ENCODE results near the gene TMEM52. TPM values are rescaled to one million over a fixed set of nuclear protein-coding genes. Genes with fewer than 3 reads are reported as not detected.

The TMEM52 gene
- total RNA-seq, 1 experiment from 2014 or later, result 4.1 TPM

GRCh38 chr1:1957533-1957961, 38.5 kb upstream of the TMEM52 start:
- TF ChIP-seq EZH2 (IDR thresholded peaks at IDR 0.05; ENCODE audit: borderline replicate concordance, low read depth, low read length, poor library complexity, severe bottlenecking) (no peak), CTCF (conservative IDR thresholded peaks at IDR 0.05; ENCODE audit: low read depth, low read length) (no peak)
- Histone ChIP-seq H3K27me3 (replicated peaks; ENCODE audit: insufficient read depth, low read depth, low read length, poor library complexity) (no peaks in the 10 kb centered on the region), H3K27ac (ENCODE audit: low read depth, low read length, poor library complexity, severe bottlenecking) (no peak overlapping the region), H3K4me1 (ENCODE audit: insufficient read depth, low read length, poor library complexity, severe bottlenecking) (peaks cover 3% of the 10 kb centered on the region), H3K9me3 (ENCODE audit: low read depth, low read length, poor library complexity, severe bottlenecking) (no peaks in the 10 kb centered on the region), H3K36me3 (ENCODE audit: insufficient read depth, low read length, poor library complexity, severe bottlenecking) (no peaks in the 10 kb centered on the region), H3K4me3 (ENCODE audit: low read depth, low read length, poor library complexity, severe bottlenecking) (no peak overlapping the region)
- intact Hi-C loops (cut with micrococcal nuclease; ENCODE audit: unreplicated experiment), result no loop called here
- ChIA-PET POLR2A (ENCODE audit: low non-redundant PET) (no interaction called here), CTCF (no interaction called here)
- no peak for DNase-seq (ENCODE audit: low spot score)
- BruUV-seq (replicated peaks), result no TSS peak

GRCh38 chr1:1956586-1957532, 37.8 kb upstream of the TMEM52 start:
- Histone ChIP-seq H3K9me3 (ENCODE audit: low read depth, low read length, poor library complexity, severe bottlenecking) (no peaks in the 10 kb centered on the region), H3K4me3 (ENCODE audit: low read depth, low read length, poor library complexity, severe bottlenecking) (no peak overlapping the region), H3K27ac (ENCODE audit: low read depth, low read length, poor library complexity, severe bottlenecking) (no peak overlapping the region), H3K36me3 (ENCODE audit: insufficient read depth, low read length, poor library complexity, severe bottlenecking) (no peaks in the 10 kb centered on the region), H3K4me1 (ENCODE audit: insufficient read depth, low read length, poor library complexity, severe bottlenecking) (peaks cover 3% of the 10 kb centered on the region), H3K27me3 (replicated peaks; ENCODE audit: insufficient read depth, low read depth, low read length, poor library complexity) (no peaks in the 10 kb centered on the region)
- TF ChIP-seq CTCF (conservative IDR thresholded peaks at IDR 0.05; ENCODE audit: low read depth, low read length), result no peak
- TF ChIP-seq EZH2 (IDR thresholded peaks at IDR 0.05; ENCODE audit: borderline replicate concordance, low read depth, low read length, poor library complexity, severe bottlenecking), result no peak
- no peak for DNase-seq (ENCODE audit: low spot score)
- ChIA-PET POLR2A (ENCODE audit: low non-redundant PET) (no interaction called here), CTCF (no interaction called here)
- intact Hi-C loops (cut with micrococcal nuclease; ENCODE audit: unreplicated experiment), result no loop called here
- no TSS peak for BruUV-seq (replicated peaks)

- POLR2A ChIA-PET (ENCODE audit: low non-redundant PET), result no interaction called here
- no TSS peak for BruUV-seq (replicated peaks)
- DNase-seq (ENCODE audit: low spot score), result no peak
- Histone ChIP-seq H3K4me1 (ENCODE audit: insufficient read depth, low read length, poor library complexity, severe bottlenecking) (peaks cover 3% of the 10 kb centered on the region), H3K9me3 (ENCODE audit: low read depth, low read length, poor library complexity, severe bottlenecking) (no peaks in the 10 kb centered on the region), H3K4me3 (ENCODE audit: low read depth, low read length, poor library complexity, severe bottlenecking) (no peak overlapping the region), H3K27ac (ENCODE audit: low read depth, low read length, poor library complexity, severe bottlenecking) (no peak overlapping the region), H3K27me3 (replicated peaks; ENCODE audit: insufficient read depth, low read depth, low read length, poor library complexity) (no peaks in the 10 kb centered on the region), H3K36me3 (ENCODE audit: insufficient read depth, low read length, poor library complexity, severe bottlenecking) (no peaks in the 10 kb centered on the region)
- CTCF ChIA-PET, result no interaction called here
- intact Hi-C loops (cut with micrococcal nuclease; ENCODE audit: unreplicated experiment), result no loop called here
- TF ChIP-seq EZH2 (IDR thresholded peaks at IDR 0.05; ENCODE audit: borderline replicate concordance, low read depth, low read length, poor library complexity, severe bottlenecking), result no peak
- TF ChIP-seq CTCF (conservative IDR thresholded peaks at IDR 0.05; ENCODE audit: low read depth, low read length), result no peak
These were observed 37.0 kb upstream of the TMEM52 start for GRCh38 chr1:1956101-1956500.

Measured in A673 (cell line).